ENCODE measurements around the gene CPHXL.

CPHXL gene

DNA sequence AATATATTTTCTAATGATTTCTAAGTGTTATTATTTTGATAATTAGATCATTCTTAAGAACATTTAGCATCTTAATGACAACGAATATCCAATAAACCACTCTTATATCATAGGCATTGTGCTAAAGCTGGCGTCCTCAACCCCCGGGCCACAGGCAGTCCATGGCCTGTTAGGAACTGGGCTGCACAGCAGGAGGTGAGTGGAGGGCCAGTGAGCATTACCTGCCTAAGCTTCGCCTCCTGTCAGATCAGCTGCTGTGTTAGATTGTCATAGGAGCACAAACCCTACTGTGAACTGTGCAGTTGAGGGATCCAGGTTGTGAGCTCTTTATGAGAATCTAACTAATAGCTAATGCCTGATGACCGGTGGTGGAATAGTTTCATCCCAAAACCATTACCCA lies 28.7 kb downstream of the CPHXL start:
- DNase-seq: no peak

GRCh38 chr16:75695708-75696107 lies 30.6 kb downstream of the CPHXL start:
- DNase-seq: no peak

GRCh38 chr16:75687361-75687760 lies 38.9 kb downstream of the CPHXL start:
- no peak for DNase-seq

GRCh38 chr16:75682308-75682707 lies 44.0 kb downstream of the CPHXL start:
- no peak for DNase-seq

- DNase-seq: no peak
These were observed 46.9 kb downstream of the CPHXL start for GRCh38 chr16:75679366-75679765.

GRCh38 chr16:75676909-75677308 lies 49.4 kb downstream of the CPHXL start, which contains the start of gene CPHXL2:
CPHXL2 (minus strand) TSS chr16:75677009; CDS start chr16:75676999, 10 bp downstream.
- DNase-seq: no peak

- DNase-seq: no peak
These were observed 58.8 kb downstream of the CPHXL start for GRCh38 chr16:75667503-75667902.
